GM12864 (cell line): ENCODE measurements around the gene CYSTM1.

Experiments
- DNase-seq: peaks from one replicate; pipeline ENCODE4 v3.0.0-alpha.2; 2011; ENCODE audit warnings: low read depth
- H3K4me3 ChIP-seq: 2 replicates; pipeline ENCODE4 v1.5.1; 2011; ENCODE audit warnings: mild to moderate bottlenecking, low read depth, low read length, control low read depth
- TF ChIP-seq, protein P1 (sequence below): IDR thresholded peaks from 2 replicates; pipeline ENCODE4 v1.5.1; 2011; ENCODE audit warnings: low read depth, mild to moderate bottlenecking, moderate library complexity, low read length, control low read depth, inconsistent platforms; ENCODE audit errors: missing control alignments

The CYSTM1 gene

DNA sequence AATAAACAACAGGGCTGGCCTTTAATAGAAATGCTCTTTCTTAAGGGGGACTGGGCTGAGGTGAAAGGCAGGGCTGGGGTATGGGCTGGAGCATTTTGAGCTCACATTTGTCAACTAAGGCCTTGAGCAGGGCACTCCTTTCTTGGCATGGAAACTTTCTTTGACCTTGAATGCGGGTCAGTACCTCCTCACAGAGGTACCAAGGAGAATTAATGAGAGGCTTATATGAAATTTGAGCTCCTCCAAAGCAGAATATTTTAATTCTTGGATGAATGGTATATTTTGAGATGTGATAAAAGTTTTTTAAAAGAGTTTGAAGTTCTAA, 3.1 kb downstream of the CYSTM1 start:
- H3K4me3 ChIP-seq: no peak overlapping the region

DNA sequence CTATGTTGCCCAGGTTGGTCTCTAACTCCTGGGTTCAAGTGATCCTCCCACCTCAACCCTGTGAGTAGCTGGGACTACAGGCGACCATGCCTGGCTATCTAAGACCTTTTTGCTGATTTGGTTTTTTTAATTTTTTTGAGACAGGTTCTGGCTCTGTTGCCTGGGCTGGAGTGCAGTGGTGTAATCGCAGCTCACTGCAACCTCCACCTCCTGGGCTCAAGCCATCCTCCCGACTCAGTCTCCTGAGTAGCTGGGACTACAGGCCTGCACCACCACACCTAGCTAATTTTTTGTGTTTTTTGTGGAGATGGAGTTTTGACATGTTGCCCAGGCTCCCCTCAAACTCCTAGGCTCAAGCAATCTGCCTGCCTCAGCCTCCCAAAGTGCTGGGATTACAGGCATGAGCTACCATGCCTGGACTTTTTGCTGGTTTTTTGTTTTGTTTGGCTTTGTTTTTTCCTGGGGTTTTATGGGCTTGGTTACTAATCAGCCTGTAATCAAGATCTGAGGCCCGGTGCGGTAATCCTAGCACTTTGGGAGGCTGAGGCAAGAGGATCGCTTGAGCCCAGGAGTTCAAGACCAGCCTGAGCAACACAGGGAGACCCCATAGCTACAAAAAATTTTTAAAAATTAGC, 3.6 kb downstream of the CYSTM1 start:
- no peak overlapping the region for H3K4me3 ChIP-seq
- no peak for DNase-seq
- TF ChIP-seq, protein P1, sequence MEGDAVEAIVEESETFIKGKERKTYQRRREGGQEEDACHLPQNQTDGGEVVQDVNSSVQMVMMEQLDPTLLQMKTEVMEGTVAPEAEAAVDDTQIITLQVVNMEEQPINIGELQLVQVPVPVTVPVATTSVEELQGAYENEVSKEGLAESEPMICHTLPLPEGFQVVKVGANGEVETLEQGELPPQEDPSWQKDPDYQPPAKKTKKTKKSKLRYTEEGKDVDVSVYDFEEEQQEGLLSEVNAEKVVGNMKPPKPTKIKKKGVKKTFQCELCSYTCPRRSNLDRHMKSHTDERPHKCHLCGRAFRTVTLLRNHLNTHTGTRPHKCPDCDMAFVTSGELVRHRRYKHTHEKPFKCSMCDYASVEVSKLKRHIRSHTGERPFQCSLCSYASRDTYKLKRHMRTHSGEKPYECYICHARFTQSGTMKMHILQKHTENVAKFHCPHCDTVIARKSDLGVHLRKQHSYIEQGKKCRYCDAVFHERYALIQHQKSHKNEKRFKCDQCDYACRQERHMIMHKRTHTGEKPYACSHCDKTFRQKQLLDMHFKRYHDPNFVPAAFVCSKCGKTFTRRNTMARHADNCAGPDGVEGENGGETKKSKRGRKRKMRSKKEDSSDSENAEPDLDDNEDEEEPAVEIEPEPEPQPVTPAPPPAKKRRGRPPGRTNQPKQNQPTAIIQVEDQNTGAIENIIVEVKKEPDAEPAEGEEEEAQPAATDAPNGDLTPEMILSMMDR: no peak

More for the DNA sequence above, 3.1 kb downstream of the CYSTM1 start:
- TF ChIP-seq, protein P1: no peak
- no peak for DNase-seq

DNA sequence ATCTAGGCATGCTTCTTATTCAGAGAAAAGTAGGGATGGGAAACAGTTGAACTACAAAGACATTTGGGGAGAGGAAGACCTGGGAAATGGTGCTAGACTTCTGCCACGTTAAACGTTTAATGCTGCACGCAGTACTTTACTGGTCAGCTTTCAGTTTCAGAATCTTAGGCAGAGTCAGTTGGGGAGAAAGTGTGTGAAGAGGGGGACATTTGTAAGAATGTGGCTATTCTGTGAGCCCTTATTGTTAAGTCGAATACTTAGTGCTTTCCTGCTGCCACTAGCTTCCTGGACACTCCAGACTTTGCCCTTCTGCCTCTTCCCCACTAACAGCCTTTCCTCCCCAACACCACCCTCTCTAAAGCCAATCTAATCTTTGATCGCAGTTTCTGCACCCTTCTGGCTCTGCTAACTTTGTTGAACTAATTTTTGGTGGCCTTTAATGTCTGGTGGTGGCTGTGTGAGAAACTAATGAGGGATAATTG, 6.1 kb downstream of the CYSTM1 start:
- TF ChIP-seq, protein P1: no peak
- no peak for DNase-seq
- no peak overlapping the region for H3K4me3 ChIP-seq

DNA sequence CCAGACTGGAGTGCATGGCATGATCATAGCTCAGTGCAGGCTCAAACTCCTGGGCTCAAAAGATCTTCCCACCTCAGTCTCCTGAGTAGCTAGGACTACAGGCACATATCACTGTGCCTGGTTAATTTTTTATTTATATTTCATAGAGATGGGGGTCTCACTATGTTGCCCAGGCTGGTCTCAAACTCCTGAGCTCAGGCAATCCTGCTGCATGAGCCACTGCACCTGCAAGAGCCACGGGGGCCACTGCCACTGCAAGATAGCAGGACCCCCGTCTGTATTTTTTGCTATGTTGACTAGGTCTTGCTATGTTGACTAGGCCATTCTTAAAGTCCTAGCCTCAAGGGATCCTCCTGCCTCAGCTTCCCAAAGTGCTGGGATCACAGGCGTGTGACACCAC, 6.5 kb downstream of the CYSTM1 start:
- TF ChIP-seq, protein P1: no peak
- DNase-seq: no peak
- H3K4me3 ChIP-seq: no peak overlapping the region

DNA sequence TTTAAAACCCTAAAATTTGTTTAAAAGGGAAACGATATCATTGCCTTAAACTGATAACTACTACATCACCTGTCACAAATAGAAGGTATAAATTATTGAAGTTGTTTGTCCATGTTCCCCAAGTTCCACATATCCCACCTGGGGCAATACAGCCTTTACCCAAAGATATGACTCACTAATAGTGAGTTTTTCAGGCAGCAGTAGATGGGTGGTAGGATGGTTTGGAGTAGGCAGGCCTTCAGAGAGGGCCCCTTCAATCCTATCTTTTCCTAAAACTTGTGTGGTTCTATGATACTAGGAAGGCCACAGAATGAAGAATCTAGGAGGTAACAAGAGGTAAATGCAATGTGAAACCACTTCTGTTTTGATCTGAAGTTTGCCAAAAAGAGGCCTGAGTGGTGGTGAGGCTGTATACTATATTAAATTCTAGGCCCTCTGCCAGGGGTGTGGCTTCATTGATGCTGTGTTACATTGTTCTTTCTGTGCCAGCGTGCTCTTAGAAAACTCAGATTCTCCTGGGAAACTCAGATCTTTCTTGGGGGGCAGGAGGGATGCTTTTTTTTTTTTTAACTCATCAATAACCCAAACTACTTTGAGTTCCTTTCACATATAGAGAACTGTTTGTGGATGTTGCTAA, 7.2 kb downstream of the CYSTM1 start:
- TF ChIP-seq, protein P1: no peak
- DNase-seq: no peak
- no peak overlapping the region for H3K4me3 ChIP-seq

DNA sequence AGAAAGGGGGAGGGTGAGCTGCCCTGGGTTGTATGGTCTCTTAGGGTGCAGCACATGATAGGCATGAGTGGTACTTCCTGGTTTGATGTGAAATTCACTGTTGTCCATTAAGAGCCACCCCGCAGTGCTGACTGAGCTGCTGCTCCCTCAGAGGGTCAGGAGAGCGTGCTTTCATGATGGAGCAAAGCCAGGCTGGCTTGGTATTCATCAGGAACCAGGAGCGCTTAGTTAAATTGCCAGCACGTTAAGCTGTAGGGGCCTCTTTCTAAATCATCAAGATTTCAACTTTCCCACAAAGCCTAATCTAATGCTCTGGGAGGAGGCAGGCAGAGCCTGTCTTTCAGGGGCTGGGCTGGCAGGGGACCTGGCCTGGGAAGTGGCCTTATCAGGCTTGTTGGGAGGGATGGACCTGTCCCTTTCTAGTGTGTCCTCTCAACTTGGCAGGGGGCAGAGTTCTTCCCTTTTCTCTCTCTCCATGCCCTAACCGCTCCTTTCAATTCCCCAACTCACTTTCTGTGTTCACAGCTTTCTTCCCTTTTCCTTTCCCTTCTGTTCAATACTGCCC, 7.9 kb downstream of the CYSTM1 start:
- DNase-seq: no peak
- TF ChIP-seq, protein P1: no peak
- H3K4me3 ChIP-seq: no peak overlapping the region
